IMR-90 (cell line): Measurements from ENCODE around the gene SGSM2. TPM values are rescaled to one million over a fixed set of nuclear protein-coding genes. Genes with fewer than 3 reads are reported as not detected.

Experiments used
- ATAC-seq: fragments of 200-7000 bp; cut with Tn5 transposase; 2 replicates; pipeline ENCODE4 v1.9.1; 2020; ENCODE audit warnings: low read depth, mild to moderate bottlenecking, moderate library complexity
- BruUV-seq: library from RNA; stranded (reverse); fragments of 400-500 nt; replicated peaks from 2 replicates; lab custom pipeline; 2021; lab: Mats Ljungman, UMichigan
- CTCF ChIA-PET: fragments of 300-600 bp; formaldehyde crosslinking; extraction: SDS; loops from one replicate; lab custom pipeline; 2021; ENCODE audit warnings: antibody characterized with exemption; lab: Yijun Ruan, JAX
- POLR2A ChIA-PET: fragments of 300-600 bp; sonication (Branson Sonifier 250); formaldehyde crosslinking; loops from one replicate; lab custom pipeline; 2022; ENCODE audit warnings: antibody characterized with exemption; ENCODE audit not compliant: unreplicated experiment; lab: Charles Lee
- DNase-seq: peaks from one replicate; pipeline ENCODE4 v3.0.0; 2013
- H2AFZ ChIP-seq: replicated peaks from 2 replicates; pipeline ENCODE3; 2013; ENCODE audit warnings: low read length, mild to moderate bottlenecking; ENCODE audit not compliant: poor library complexity
- H2AK5ac ChIP-seq: 2 replicates; pipeline ENCODE4 v1.6.1; 2013; ENCODE audit warnings: low read depth, low read length, inconsistent platforms
- H2AK9ac ChIP-seq: replicated peaks from 2 replicates; pipeline ENCODE3; 2013; ENCODE audit warnings: mild to moderate bottlenecking, low read depth, low read length, moderate library complexity; ENCODE audit not compliant: poor library complexity
- H2BK120ac ChIP-seq: 2 replicates; pipeline ENCODE4 v1.6.1; 2013; ENCODE audit warnings: low read depth, low read length, inconsistent platforms
- H2BK15ac ChIP-seq: 3 replicates; pipeline ENCODE4 v1.6.1; 2013; ENCODE audit warnings: low read depth, low read length, inconsistent platforms
- H2BK20ac ChIP-seq: 2 replicates; pipeline ENCODE4 v1.6.1; 2013; ENCODE audit warnings: low read depth, mild to moderate bottlenecking, inconsistent platforms, low read length, moderate library complexity
- H2BK5ac ChIP-seq: 2 replicates; pipeline ENCODE4 v1.6.1; 2013; ENCODE audit warnings: mild to moderate bottlenecking, low read depth, low read length, inconsistent platforms; ENCODE audit not compliant: poor library complexity, severe bottlenecking
- H3K14ac ChIP-seq: replicated peaks from 2 replicates; pipeline ENCODE4 v1.6.1; 2013; ENCODE audit warnings: low read depth, low read length, inconsistent platforms
- H3K18ac ChIP-seq: 2 replicates; pipeline ENCODE4 v1.6.1; 2013; ENCODE audit warnings: low read depth, low read length, control low read depth
- H3K23ac ChIP-seq: 2 replicates; pipeline ENCODE4 v1.6.1; 2013; ENCODE audit warnings: low read depth, low read length, inconsistent platforms
- H3K27ac ChIP-seq: 2 replicates; pipeline ENCODE4 v1.5.1; 2013; ENCODE audit warnings: mild to moderate bottlenecking, control low read depth, low read length; ENCODE audit not compliant: insufficient read depth
- H3K27me3 ChIP-seq: 2 replicates; pipeline ENCODE4 v1.6.1; 2013; ENCODE audit warnings: low read length; ENCODE audit not compliant: control insufficient read depth, insufficient read depth
- H3K36me3 ChIP-seq: 2 replicates; pipeline ENCODE4 v1.6.1; 2013; ENCODE audit warnings: low read length, mixed read lengths; ENCODE audit not compliant: control insufficient read depth, insufficient read depth
- H3K4ac ChIP-seq: 2 replicates; pipeline ENCODE4 v1.6.1; 2013; ENCODE audit warnings: low read depth, low read length, inconsistent platforms
- H3K4me1 ChIP-seq: 2 replicates; pipeline ENCODE4 v1.6.1; 2013; ENCODE audit warnings: low read length, mixed read lengths; ENCODE audit not compliant: control insufficient read depth, insufficient read depth
- H3K4me2 ChIP-seq: 2 replicates; pipeline ENCODE4 v1.6.1; 2013; ENCODE audit warnings: low read depth, mild to moderate bottlenecking, control low read depth, low read length, moderate library complexity
- H3K4me3 ChIP-seq: 2 replicates; pipeline ENCODE4 v1.5.1; 2013; ENCODE audit warnings: low read depth, mild to moderate bottlenecking, control low read depth, low read length, moderate library complexity; ENCODE audit not compliant: insufficient read depth
- H3K56ac ChIP-seq: 2 replicates; pipeline ENCODE4 v1.6.1; 2013; ENCODE audit warnings: low read length, inconsistent platforms; ENCODE audit not compliant: insufficient read depth; ENCODE audit errors: extremely low read depth
- H3K79me1 ChIP-seq, 2 experiments: 2 replicates each; pipeline ENCODE4 v1.6.1; 2013; ENCODE audit warnings: low read length in 2 of 2, inconsistent platforms in 1 of 2, low read depth in 1 of 2
- H3K9ac ChIP-seq: 2 replicates; pipeline ENCODE4 v1.6.1; 2013; ENCODE audit warnings: low read depth, low read length, control low read depth
- H3K9me1 ChIP-seq: 2 replicates; pipeline ENCODE4 v1.6.1; 2013; ENCODE audit warnings: low read length, inconsistent platforms; ENCODE audit not compliant: insufficient read depth
- H3K9me3 ChIP-seq: 2 replicates; pipeline ENCODE4 v1.6.1; 2013; ENCODE audit warnings: low read length; ENCODE audit not compliant: control insufficient read depth, insufficient read depth
- H4K20me1 ChIP-seq: 2 replicates; pipeline ENCODE4 v1.6.1; 2013; ENCODE audit warnings: low read length, inconsistent platforms; ENCODE audit not compliant: insufficient read depth
- H4K5ac ChIP-seq: 2 replicates; pipeline ENCODE4 v1.6.1; 2013; ENCODE audit warnings: mild to moderate bottlenecking, low read depth, low read length, control low read depth
- H4K8ac ChIP-seq, 2 experiments: 2 replicates each; pipeline ENCODE4 v1.6.1; 2013; ENCODE audit warnings: low read depth in 2 of 2, low read length in 2 of 2, control low read depth in 1 of 2, inconsistent platforms in 1 of 2
- H4K91ac ChIP-seq: 2 replicates; pipeline ENCODE4 v1.6.1; 2013; ENCODE audit warnings: low read depth, low read length, inconsistent platforms; ENCODE audit not compliant: insufficient read depth
- MAFK ChIP-seq: IDR thresholded peaks from 2 replicates; pipeline ENCODE4 v1.6.1; 2012; ENCODE audit warnings: low read depth, low read length, improper control_type of control experiment
- MXI1 ChIP-seq: IDR thresholded peaks from 2 replicates; pipeline ENCODE4 v1.6.1; 2012; ENCODE audit warnings: low read depth, mild to moderate bottlenecking, low read length, moderate library complexity, borderline replicate concordance
- NFE2L2 ChIP-seq: fragments of 150-350 bp; IDR thresholded peaks from 2 replicates; pipeline ENCODE4 v1.6.1; 2016; ENCODE audit warnings: low read depth, mild to moderate bottlenecking, low read length
- POLR2A ChIP-seq: IDR thresholded peaks from 2 replicates; pipeline ENCODE4 v1.6.1; 2012; ENCODE audit warnings: mild to moderate bottlenecking, low read depth, low read length
- RAD21 ChIP-seq: IDR thresholded peaks from 2 replicates; pipeline ENCODE4 v1.6.1; 2012; ENCODE audit warnings: low read length, improper control_type of control experiment
- RCOR1 ChIP-seq: IDR thresholded peaks from 2 replicates; pipeline ENCODE4 v1.6.1; 2012; ENCODE audit warnings: mild to moderate bottlenecking, low read length, improper control_type of control experiment; ENCODE audit not compliant: insufficient replicate concordance
- RFX5 ChIP-seq: IDR thresholded peaks from 2 replicates; pipeline ENCODE4 v1.8.0; 2012; ENCODE audit warnings: low read depth, mild to moderate bottlenecking, low read length, moderate library complexity
- WGBS, 2 experiments: methylation state at CpG; one replicate each; pipeline versions ENCODE4 v1.1.5 to v1.1.7; 2013; ENCODE audit warnings: missing lambda C conversion rate in 2 of 2; ENCODE audit not compliant: insufficient read length in 1 of 2; ENCODE audit errors: extremely low coverage in 2 of 2; 5-methylcytosine and 5-hydroxymethylcytosine counted together
- dilution Hi-C: fragments of 300-500 bp; cut with HindIII; formaldehyde crosslinking; loops from one replicate; pipeline ENCODE4 v1.14.3; 2018; ENCODE audit warnings: low sequenced_read_pairs; ENCODE audit not compliant: unreplicated experiment
- in situ Hi-C: fragments of 300-500 bp; cut with MboI; formaldehyde crosslinking; loops from 3 replicates; pipeline ENCODE4 v1.14.3; 2019; ENCODE audit warnings: low sequenced_read_pairs, inconsistent platforms, mixed read lengths
- intact Hi-C: fragments of 100-400 bp; cut with micrococcal nuclease; formaldehyde crosslinking; loops from 2 replicates; pipeline ENCODE4 v1.10.0; 2022
- polyA plus RNA-seq, 3 experiments: library from polyadenylated mRNA; depleted of rRNA; stranded (reverse); fragments of >200 nt; gene quantifications; 2 replicates each; pipeline ENCODE4 v1.2.3, GENCODE V29; 2012; ENCODE audit warnings: low replicate concordance in 1 of 3
- total RNA-seq: library from RNA; depleted of rRNA; stranded (reverse); fragments of >200 nt; gene quantifications from 2 replicates; pipeline ENCODE4 v1.2.3, GENCODE V29; 2012
- TF ChIP-seq, protein P1 (sequence below): fragments of 150-350 bp; IDR thresholded peaks from 2 replicates; pipeline ENCODE4 v1.6.1; 2016; ENCODE audit warnings: low read depth, mild to moderate bottlenecking, low read length, moderate library complexity, borderline replicate concordance

Gene SGSM2
- total and polyA plus RNA-seq, 2 of the 4 experiments (the other 2 are of a cell fraction): 13.6 to 81.2 TPM

- ChIA-PET POLR2A (no interaction called here), CTCF (no interaction called here)
- H3K79me1 ChIP-seq: peaks cover 5 to 28% of the 10 kb centered on the region in 2 experiments; a peak in 3 of 4 replicates
- in situ Hi-C loops (no loop called here), intact Hi-C loops (loop anchor here (5.0 kb wide), 1 partner anchor 299 kb away; no protein-coding TSS in a partner anchor), dilution Hi-C loops (no loop called here)
- H3K4me1 ChIP-seq: peaks cover 9% of the 10 kb centered on the region
- no peak overlapping the region for H3K4me2 ChIP-seq
- H2AK5ac ChIP-seq: no peak overlapping the region
- no peak overlapping the region for H3K4ac ChIP-seq
- H3K4me3 ChIP-seq: no peak overlapping the region
- H4K5ac ChIP-seq: no peak overlapping the region
- H3K36me3 ChIP-seq: peaks cover 4% of the 10 kb centered on the region; the same call in 1 of the 2 replicates
- peaks cover 9% of the 10 kb centered on the region; the same call in 1 of the 2 replicates for H3K9me1 ChIP-seq
- no TSS peak for BruUV-seq
- TF ChIP-seq NFE2L2 (no peak), RAD21 (no peak), MXI1 (no peak), MAFK (no peak), RFX5 (no peak), POLR2A (no peak), RCOR1 (no peak)
- TF ChIP-seq, protein P1, sequence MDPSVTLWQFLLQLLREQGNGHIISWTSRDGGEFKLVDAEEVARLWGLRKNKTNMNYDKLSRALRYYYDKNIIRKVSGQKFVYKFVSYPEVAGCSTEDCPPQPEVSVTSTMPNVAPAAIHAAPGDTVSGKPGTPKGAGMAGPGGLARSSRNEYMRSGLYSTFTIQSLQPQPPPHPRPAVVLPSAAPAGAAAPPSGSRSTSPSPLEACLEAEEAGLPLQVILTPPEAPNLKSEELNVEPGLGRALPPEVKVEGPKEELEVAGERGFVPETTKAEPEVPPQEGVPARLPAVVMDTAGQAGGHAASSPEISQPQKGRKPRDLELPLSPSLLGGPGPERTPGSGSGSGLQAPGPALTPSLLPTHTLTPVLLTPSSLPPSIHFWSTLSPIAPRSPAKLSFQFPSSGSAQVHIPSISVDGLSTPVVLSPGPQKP: no peak
- H3K23ac ChIP-seq: no peak overlapping the region
- no peak overlapping the region for H2AK9ac ChIP-seq
- H2BK15ac ChIP-seq: no peak overlapping the region
- H3K9ac ChIP-seq: no peak overlapping the region
- WGBS, 2 experiments: 93% methylated on average over 3 of the region's 6 CpGs; no CpG with 5 or more reads in 1 of the 2 experiments
- no peaks in the 10 kb centered on the region for H3K27me3 ChIP-seq
- no peak overlapping the region for H2AFZ ChIP-seq
- no peaks in the 10 kb centered on the region for H3K9me3 ChIP-seq
- DNase-seq (no peak), ATAC-seq (no peak)
- H2BK5ac ChIP-seq: no peak overlapping the region
- H4K8ac ChIP-seq: no peak overlapping the region
- H3K18ac ChIP-seq: no peak overlapping the region
- H2BK20ac ChIP-seq: no peak overlapping the region
- no peak overlapping the region for H3K27ac ChIP-seq
- peaks cover 28% of the 10 kb centered on the region for H4K20me1 ChIP-seq
- no peak overlapping the region for H2BK120ac ChIP-seq
- no peak overlapping the region for H3K14ac ChIP-seq
- H4K91ac ChIP-seq: no peak overlapping the region
- no peak overlapping the region for H3K56ac ChIP-seq
Measured at GRCh38 chr17:2351269-2351668, 14.0 kb downstream of the SGSM2 start.
